ENCODE measurements around the gene SPSB1.
A peak's percentile ranks its signal among the peaks of the same experiment; 100 is the strongest.

SPSB1 gene

GRCh38 chr1:9319208-9319788 is 26.6 kb downstream of the SPSB1 start:
- DNase-seq (ENCODE audit: low read depth) = no peak
- TF ChIP-seq CTCF (conservative IDR thresholded peaks at IDR 0.05; ENCODE audit: low read depth, low read length) = no peak
- no peak overlapping the region for H3K4me3 ChIP-seq (ENCODE audit: low read length)

- no peak for TF ChIP-seq CTCF (conservative IDR thresholded peaks at IDR 0.05; ENCODE audit: low read depth, low read length)
- no peak for DNase-seq (ENCODE audit: low read depth)
- H3K4me3 ChIP-seq (ENCODE audit: low read length) = no peak overlapping the region
Observed at GRCh38 chr1:9319789-9320519, 27.3 kb downstream of the SPSB1 start.

- DNase-seq (ENCODE audit: low read depth) = no peak
- no peak overlapping the region for H3K4me3 ChIP-seq (ENCODE audit: low read length)
- no peak for TF ChIP-seq CTCF (conservative IDR thresholded peaks at IDR 0.05; ENCODE audit: low read depth, low read length)
Observed at GRCh38 chr1:9320520-9321479, 28.1 kb downstream of the SPSB1 start.

GRCh38 chr1:9321480-9321849 is 28.8 kb downstream of the SPSB1 start:
- H3K4me3 ChIP-seq (ENCODE audit: low read length) = no peak overlapping the region
- no peak for TF ChIP-seq CTCF (conservative IDR thresholded peaks at IDR 0.05; ENCODE audit: low read depth, low read length)
- peak; percentile 73 for DNase-seq (ENCODE audit: low read depth)

- no peak overlapping the region for H3K4me3 ChIP-seq (ENCODE audit: low read length)
- TF ChIP-seq CTCF (conservative IDR thresholded peaks at IDR 0.05; ENCODE audit: low read depth, low read length) = no peak
- DNase-seq (ENCODE audit: low read depth) = no peak
Observed at GRCh38 chr1:9321986-9322660, 29.4 kb downstream of the SPSB1 start.

GRCh38 chr1:9322661-9323244 is 30.1 kb downstream of the SPSB1 start:
- no peak overlapping the region for H3K4me3 ChIP-seq (ENCODE audit: low read length)
- DNase-seq (ENCODE audit: low read depth) = no peak
- TF ChIP-seq CTCF (conservative IDR thresholded peaks at IDR 0.05; ENCODE audit: low read depth, low read length) = no peak
